WTC11 (cell line): ENCODE results near the gene FBXL7.

ENCODE experiments used
- ATF1 ChIP-seq: sonication (generic); formaldehyde crosslinking; IDR thresholded peaks from 2 replicates; pipeline ENCODE4 v1.8.1; 2023; ENCODE audit warnings: mild to moderate bottlenecking, moderate library complexity, missing genetic modification reagents
- ATF2 ChIP-seq: sonication (generic); formaldehyde crosslinking; IDR thresholded peaks from 2 replicates; pipeline ENCODE4 v1.8.1; 2022; ENCODE audit warnings: low read depth, missing genetic modification reagents, borderline replicate concordance
- ETV6 ChIP-seq: sonication (generic); formaldehyde crosslinking; IDR thresholded peaks from 2 replicates; pipeline ENCODE4 v1.8.1; 2022; ENCODE audit warnings: mild to moderate bottlenecking, missing genetic modification reagents
- JAZF1 ChIP-seq: fragments of 250-450 bp; sonication (Bioruptor Pico); IDR thresholded peaks from 2 replicates; pipeline ENCODE4 v1.9.0; 2021; ENCODE audit warnings: moderate library complexity, mild to moderate bottlenecking, inconsistent platforms
- MAX ChIP-seq: sonication (generic); formaldehyde crosslinking; IDR thresholded peaks from 2 replicates; pipeline ENCODE4 v1.8.0; 2022; ENCODE audit warnings: mild to moderate bottlenecking, missing genetic modification reagents
- PRRX2 ChIP-seq: fragments of 250-450 bp; sonication (Bioruptor Pico); IDR thresholded peaks from 2 replicates; pipeline ENCODE4 v1.8.0; 2021; ENCODE audit warnings: mild to moderate bottlenecking
- RELA ChIP-seq: sonication (generic); formaldehyde crosslinking; IDR thresholded peaks from 2 replicates; pipeline ENCODE4 v1.8.1; 2022; ENCODE audit warnings: missing genetic modification reagents, mild to moderate bottlenecking, borderline replicate concordance
- SMAD3 ChIP-seq: sonication (generic); formaldehyde crosslinking; IDR thresholded peaks from 2 replicates; pipeline ENCODE4 v1.8.0; 2022; ENCODE audit warnings: missing genetic modification reagents, mild to moderate bottlenecking, borderline replicate concordance
- SP1 ChIP-seq: sonication (generic); formaldehyde crosslinking; conservative IDR thresholded peaks from 2 replicates; pipeline ENCODE4 v1.8.1; 2022; ENCODE audit warnings: missing genetic modification reagents
- USF1 ChIP-seq: sonication (generic); formaldehyde crosslinking; IDR thresholded peaks from 2 replicates; pipeline ENCODE4 v1.8.0; 2022; ENCODE audit warnings: mild to moderate bottlenecking, missing genetic modification reagents
- USF2 ChIP-seq: sonication (generic); formaldehyde crosslinking; IDR thresholded peaks from 2 replicates; pipeline ENCODE4 v1.8.1; 2023; ENCODE audit warnings: mild to moderate bottlenecking, missing genetic modification reagents, moderate library complexity
- ZBTB43 ChIP-seq: sonication (generic); formaldehyde crosslinking; IDR thresholded peaks from 2 replicates; pipeline ENCODE4 v1.8.1; 2023; ENCODE audit warnings: mild to moderate bottlenecking, missing genetic modification reagents
- TF ChIP-seq, protein P1 (sequence below): fragments of 200-600 bp; IDR thresholded peaks from 2 replicates; pipeline ENCODE4 v1.8.0; 2022; ENCODE audit warnings: antibody characterized with exemption
- TF ChIP-seq, protein P2 (sequence below): sonication (generic); formaldehyde crosslinking; IDR thresholded peaks from 2 replicates; pipeline ENCODE4 v1.8.0; 2022; ENCODE audit warnings: missing genetic modification reagents

DNA sequence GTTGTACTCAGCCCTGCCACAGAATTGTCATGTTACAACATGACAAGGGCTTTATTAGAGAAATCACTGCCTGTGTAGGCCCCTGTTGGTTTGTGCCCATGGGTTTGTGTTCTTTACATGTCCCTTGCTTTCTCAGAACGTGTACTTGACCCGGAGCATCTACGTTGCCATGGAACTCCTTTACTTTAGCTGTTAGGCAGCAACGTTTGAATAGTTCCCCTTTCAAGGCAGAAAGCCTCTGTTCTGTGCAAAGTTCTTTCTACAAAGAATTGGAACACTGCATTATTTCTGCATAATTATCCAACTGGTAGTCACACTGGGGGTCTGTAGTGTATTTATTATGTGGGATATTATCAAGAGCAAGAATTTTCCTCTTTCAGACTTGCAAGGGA is 51.1 kb downstream of the FBXL7 start:
- TF ChIP-seq USF1 (CRISPR knock-in tag) (no peak), ATF2 (no peak), SMAD3 (CRISPR knock-in tag) (no peak), ETV6 (no peak), JAZF1 (CRISPR knock-in tag) (no peak), RELA (CRISPR knock-in tag) (no peak), USF2 (CRISPR knock-in tag) (no peak), ATF1 (CRISPR knock-in tag) (no peak), SP1 (CRISPR knock-in tag) (no peak), MAX (CRISPR knock-in tag) (no peak), PRRX2 (no peak), ZBTB43 (CRISPR knock-in tag) (no peak)
- TF ChIP-seq, protein P1, sequence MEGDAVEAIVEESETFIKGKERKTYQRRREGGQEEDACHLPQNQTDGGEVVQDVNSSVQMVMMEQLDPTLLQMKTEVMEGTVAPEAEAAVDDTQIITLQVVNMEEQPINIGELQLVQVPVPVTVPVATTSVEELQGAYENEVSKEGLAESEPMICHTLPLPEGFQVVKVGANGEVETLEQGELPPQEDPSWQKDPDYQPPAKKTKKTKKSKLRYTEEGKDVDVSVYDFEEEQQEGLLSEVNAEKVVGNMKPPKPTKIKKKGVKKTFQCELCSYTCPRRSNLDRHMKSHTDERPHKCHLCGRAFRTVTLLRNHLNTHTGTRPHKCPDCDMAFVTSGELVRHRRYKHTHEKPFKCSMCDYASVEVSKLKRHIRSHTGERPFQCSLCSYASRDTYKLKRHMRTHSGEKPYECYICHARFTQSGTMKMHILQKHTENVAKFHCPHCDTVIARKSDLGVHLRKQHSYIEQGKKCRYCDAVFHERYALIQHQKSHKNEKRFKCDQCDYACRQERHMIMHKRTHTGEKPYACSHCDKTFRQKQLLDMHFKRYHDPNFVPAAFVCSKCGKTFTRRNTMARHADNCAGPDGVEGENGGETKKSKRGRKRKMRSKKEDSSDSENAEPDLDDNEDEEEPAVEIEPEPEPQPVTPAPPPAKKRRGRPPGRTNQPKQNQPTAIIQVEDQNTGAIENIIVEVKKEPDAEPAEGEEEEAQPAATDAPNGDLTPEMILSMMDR: no peak
- TF ChIP-seq, protein P2, sequence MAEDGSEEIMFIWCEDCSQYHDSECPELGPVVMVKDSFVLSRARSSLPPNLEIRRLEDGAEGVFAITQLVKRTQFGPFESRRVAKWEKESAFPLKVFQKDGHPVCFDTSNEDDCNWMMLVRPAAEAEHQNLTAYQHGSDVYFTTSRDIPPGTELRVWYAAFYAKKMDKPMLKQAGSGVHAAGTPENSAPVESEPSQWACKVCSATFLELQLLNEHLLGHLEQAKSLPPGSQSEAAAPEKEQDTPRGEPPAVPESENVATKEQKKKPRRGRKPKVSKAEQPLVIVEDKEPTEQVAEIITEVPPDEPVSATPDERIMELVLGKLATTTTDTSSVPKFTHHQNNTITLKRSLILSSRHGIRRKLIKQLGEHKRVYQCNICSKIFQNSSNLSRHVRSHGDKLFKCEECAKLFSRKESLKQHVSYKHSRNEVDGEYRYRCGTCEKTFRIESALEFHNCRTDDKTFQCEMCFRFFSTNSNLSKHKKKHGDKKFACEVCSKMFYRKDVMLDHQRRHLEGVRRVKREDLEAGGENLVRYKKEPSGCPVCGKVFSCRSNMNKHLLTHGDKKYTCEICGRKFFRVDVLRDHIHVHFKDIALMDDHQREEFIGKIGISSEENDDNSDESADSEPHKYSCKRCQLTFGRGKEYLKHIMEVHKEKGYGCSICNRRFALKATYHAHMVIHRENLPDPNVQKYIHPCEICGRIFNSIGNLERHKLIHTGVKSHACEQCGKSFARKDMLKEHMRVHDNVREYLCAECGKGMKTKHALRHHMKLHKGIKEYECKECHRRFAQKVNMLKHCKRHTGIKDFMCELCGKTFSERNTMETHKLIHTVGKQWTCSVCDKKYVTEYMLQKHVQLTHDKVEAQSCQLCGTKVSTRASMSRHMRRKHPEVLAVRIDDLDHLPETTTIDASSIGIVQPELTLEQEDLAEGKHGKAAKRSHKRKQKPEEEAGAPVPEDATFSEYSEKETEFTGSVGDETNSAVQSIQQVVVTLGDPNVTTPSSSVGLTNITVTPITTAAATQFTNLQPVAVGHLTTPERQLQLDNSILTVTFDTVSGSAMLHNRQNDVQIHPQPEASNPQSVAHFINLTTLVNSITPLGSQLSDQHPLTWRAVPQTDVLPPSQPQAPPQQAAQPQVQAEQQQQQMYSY: no peak
